ENCODE data around the gene ADARB1. TPM values are rescaled to one million over a fixed set of nuclear protein-coding genes. Genes with fewer than 3 reads are reported as not detected.

The ADARB1 gene
- total RNA-seq, 1 experiment from 2014 or later = 15.8 TPM

DNA sequence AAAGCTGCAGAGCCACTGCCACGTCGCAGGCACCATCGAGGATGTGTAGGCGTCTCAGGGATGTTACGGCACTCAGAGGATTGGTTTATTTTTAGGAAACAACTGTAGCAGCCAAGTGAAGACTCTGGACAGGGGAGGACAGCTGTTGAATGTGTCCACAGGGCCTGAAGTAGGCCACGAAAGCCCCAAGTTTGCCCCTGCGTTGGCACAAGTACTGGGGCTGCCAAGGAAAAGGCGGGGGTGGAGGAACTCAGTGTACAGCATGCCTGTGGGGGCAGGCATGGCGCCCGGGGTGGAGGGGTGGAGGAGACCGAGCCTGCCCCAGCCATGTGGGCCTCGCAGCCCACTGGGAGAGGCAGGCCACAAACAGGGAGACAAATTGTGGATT is 89.7 kb downstream of the ADARB1 start:
- Histone ChIP-seq H2BK20ac (ENCODE audit: low read depth, low read length, poor library complexity, severe bottlenecking) (no peak overlapping the region), H3K9ac (ENCODE audit: extremely low read depth, insufficient read length, low read length) (no peak overlapping the region), H3K9me3 (ENCODE audit: control insufficient read depth, low read depth, low read length) (no peaks in the 10 kb centered on the region), H4K5ac (ENCODE audit: insufficient read length, low read depth, low read length) (no peak overlapping the region), H2BK15ac (ENCODE audit: low read depth, low read length) (no peak overlapping the region), H2BK5ac (ENCODE audit: insufficient read length, low read length) (no peak overlapping the region), H3T11ph (ENCODE audit: low read length) (no peak overlapping the region), H2AK5ac (ENCODE audit: insufficient read length, low read length) (no peak overlapping the region), H3K27me3 (ENCODE audit: insufficient read depth, low read length) (no peaks in the 10 kb centered on the region), H3K23me2 (ENCODE audit: insufficient read length, low read depth, low read length, poor library complexity, severe bottlenecking) (no peaks in the 10 kb centered on the region), H2BK12ac (ENCODE audit: insufficient read length, low read depth, low read length) (no peak overlapping the region), H3K4me2 (ENCODE audit: insufficient read depth, insufficient read length, low read length) (no peak overlapping the region), H3K27ac (ENCODE audit: insufficient read length, low read depth, low read length) (no peak overlapping the region), H2BK120ac (ENCODE audit: low read depth, low read length, poor library complexity, severe bottlenecking) (no peak overlapping the region), H3K4me1 (ENCODE audit: insufficient read depth, low read length) (no peaks in the 10 kb centered on the region), H4K8ac (replicated peaks; ENCODE audit: insufficient read length, low read depth, low read length) (no peak overlapping the region), H4K20me1 (ENCODE audit: control insufficient read depth, insufficient read depth, insufficient read length) (peaks cover 3% of the 10 kb centered on the region), H3K56ac (ENCODE audit: insufficient read length, low read depth, low read length) (no peak overlapping the region), H2AFZ (ENCODE audit: low read length) (no peak overlapping the region), H3K14ac (ENCODE audit: insufficient read depth, low read length) (no peak overlapping the region), H3K79me2 (ENCODE audit: insufficient read depth, low read length) (no peaks in the 10 kb centered on the region), H3K18ac (ENCODE audit: insufficient read length, low read depth, low read length) (no peak overlapping the region), H3K23ac (ENCODE audit: insufficient read length, low read depth, low read length) (no peak overlapping the region), H4K91ac (ENCODE audit: insufficient read length, low read depth, low read length) (no peak overlapping the region), H3K4ac (ENCODE audit: low read depth, low read length) (no peak overlapping the region), H3K79me1 (ENCODE audit: insufficient read depth, low read depth, low read length, poor library complexity, severe bottlenecking) (no peaks in the 10 kb centered on the region)
- H3K4me1 Mint-ChIP-seq = peaks cover 24 to 29% of the 10 kb centered on the region in 2 experiments
- no peaks in the 10 kb centered on the region for H3K9me3 Mint-ChIP-seq
- DNase-seq = peak; percentile 22
- H3K27me3 Mint-ChIP-seq (ENCODE audit: low read depth) = no peaks in the 10 kb centered on the region
- no CpG with 5 or more reads among the region's 12 CpGs for WGBS (ENCODE audit: extremely low coverage, insufficient read length, low lambda C conversion rate)
- no peaks in the 10 kb centered on the region for H3K36me3 Mint-ChIP-seq (ENCODE audit: insufficient read depth in 1 of 3, low read depth in 3 of 3)
- TF ChIP-seq, protein P1, sequence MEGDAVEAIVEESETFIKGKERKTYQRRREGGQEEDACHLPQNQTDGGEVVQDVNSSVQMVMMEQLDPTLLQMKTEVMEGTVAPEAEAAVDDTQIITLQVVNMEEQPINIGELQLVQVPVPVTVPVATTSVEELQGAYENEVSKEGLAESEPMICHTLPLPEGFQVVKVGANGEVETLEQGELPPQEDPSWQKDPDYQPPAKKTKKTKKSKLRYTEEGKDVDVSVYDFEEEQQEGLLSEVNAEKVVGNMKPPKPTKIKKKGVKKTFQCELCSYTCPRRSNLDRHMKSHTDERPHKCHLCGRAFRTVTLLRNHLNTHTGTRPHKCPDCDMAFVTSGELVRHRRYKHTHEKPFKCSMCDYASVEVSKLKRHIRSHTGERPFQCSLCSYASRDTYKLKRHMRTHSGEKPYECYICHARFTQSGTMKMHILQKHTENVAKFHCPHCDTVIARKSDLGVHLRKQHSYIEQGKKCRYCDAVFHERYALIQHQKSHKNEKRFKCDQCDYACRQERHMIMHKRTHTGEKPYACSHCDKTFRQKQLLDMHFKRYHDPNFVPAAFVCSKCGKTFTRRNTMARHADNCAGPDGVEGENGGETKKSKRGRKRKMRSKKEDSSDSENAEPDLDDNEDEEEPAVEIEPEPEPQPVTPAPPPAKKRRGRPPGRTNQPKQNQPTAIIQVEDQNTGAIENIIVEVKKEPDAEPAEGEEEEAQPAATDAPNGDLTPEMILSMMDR (conservative IDR thresholded peaks at IDR 0.05) = no peak
- peak overlapping the region in 1 of 3 experiments; percentile 21; a peak in 1 of 7 replicates for H3K27ac Mint-ChIP-seq
- no peak overlapping the region for H3K4me3 Mint-ChIP-seq
